OCI-LY7 (cell line): ENCODE results near the gene SLC10A7.

Source experiments
- EZH2phosphoT487 ChIP-seq: fragments of 200-600 bp; sonication (generic); IDR thresholded peaks from 2 replicates; pipeline ENCODE4 v1.6.1; 2018; ENCODE audit warnings: low read depth, borderline replicate concordance, mild to moderate bottlenecking, mixed run types, antibody characterized with exemption, low read length, moderate library complexity, mixed read lengths
- TF ChIP-seq, protein P1 (sequence below): fragments of 200-600 bp; sonication (generic); conservative IDR thresholded peaks from 2 replicates; pipeline ENCODE4 v1.5.1; 2014; ENCODE audit warnings: mild to moderate bottlenecking, antibody characterized with exemption, low read length, moderate library complexity, mixed read lengths

DNA sequence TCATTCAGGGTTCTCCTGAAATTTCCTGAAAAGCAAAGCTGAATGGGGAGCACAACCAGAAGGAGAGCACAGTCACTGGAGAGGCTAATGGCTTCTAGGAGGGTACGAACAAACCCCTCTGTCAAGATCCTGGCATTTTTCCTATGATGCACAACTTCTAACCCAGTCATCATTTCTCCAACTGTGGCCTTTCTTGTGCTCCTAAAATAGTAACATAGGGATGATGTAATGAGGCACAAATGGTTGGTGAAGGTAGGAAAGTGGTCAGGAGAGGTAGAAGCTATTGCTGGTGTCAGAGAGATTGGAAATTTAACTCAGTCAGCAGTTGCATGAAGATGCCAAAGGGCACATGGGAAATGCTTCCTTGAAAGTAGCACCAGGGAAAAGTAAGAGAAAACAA, 52.7 kb downstream of the SLC10A7 start:
- TF ChIP-seq, protein P1, sequence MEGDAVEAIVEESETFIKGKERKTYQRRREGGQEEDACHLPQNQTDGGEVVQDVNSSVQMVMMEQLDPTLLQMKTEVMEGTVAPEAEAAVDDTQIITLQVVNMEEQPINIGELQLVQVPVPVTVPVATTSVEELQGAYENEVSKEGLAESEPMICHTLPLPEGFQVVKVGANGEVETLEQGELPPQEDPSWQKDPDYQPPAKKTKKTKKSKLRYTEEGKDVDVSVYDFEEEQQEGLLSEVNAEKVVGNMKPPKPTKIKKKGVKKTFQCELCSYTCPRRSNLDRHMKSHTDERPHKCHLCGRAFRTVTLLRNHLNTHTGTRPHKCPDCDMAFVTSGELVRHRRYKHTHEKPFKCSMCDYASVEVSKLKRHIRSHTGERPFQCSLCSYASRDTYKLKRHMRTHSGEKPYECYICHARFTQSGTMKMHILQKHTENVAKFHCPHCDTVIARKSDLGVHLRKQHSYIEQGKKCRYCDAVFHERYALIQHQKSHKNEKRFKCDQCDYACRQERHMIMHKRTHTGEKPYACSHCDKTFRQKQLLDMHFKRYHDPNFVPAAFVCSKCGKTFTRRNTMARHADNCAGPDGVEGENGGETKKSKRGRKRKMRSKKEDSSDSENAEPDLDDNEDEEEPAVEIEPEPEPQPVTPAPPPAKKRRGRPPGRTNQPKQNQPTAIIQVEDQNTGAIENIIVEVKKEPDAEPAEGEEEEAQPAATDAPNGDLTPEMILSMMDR: no peak
- no peak for TF ChIP-seq EZH2phosphoT487
